8988T (cell line): ENCODE results near the gene DICER1.

Experiments
- DNase-seq: peaks from one replicate; pipeline ENCODE4 v3.0.0; 2011

Gene DICER1

GRCh38 chr14:95119336-95119735, 38.0 kb downstream of the DICER1 start:
- DNase-seq = no peak

DNA sequence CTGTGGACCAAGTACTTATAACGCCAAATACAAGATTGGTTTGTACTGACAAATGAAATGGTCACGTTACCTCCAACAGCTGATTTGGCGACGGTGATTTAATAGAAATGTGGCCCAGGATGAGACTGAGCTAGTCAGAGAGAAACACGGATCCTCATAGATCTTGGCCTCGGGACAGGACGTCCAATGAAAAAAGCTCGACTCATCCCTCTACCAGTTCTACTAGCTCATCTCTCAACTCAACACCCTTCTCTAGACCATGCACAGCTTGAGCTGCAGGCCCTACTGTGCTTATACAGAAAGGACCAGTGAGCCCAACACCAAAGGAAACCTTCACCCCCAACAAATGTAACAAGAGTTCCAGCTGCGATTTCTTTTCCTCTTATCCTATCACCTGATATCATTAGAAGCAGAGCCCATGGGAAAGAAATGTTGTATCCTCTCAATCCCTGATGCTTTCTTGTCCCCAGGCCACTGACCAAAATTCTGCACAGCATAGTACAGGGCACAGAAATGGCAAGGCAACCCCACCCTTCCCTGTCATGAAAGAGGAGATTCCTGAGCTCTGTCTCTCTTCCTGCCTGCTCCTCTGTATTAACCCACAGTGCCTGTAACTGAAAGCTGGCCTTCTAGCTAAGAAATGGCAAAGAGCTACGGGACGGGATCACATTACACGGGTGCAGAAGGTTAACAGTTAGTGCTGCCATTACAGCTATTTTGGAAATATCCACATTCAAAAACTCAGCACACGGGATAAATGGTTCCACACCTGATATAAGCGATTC, 39.2 kb downstream of the DICER1 start:
- DNase-seq = no peak

DNA sequence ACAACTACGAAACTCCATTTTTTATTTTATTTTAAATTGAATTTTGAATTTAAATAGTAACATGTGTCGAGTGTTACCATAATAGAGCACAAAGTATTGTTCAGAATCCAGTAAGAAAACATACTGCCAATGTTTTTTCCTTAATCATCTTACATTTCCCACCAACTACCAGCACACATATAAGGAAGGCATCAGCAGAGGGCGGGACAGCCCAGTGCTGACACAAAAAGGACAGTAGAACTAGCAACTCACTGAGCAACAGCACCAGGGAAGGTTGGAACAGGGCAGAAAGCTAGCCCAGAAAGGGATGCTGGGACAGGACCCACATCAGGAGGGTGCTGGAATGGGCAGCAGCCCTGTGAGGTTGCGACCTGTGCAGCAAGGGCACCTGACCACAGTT, 43.9 kb downstream of the DICER1 start:
- no peak for DNase-seq

GRCh38 chr14:95111507-95112164, 45.7 kb downstream of the DICER1 start:
- no peak for DNase-seq

- no peak for DNase-seq
Observed at GRCh38 chr14:95110178-95110577, 47.2 kb downstream of the DICER1 start.

GRCh38 chr14:95107711-95108110, 49.6 kb downstream of the DICER1 start:
- no peak for DNase-seq

DNA sequence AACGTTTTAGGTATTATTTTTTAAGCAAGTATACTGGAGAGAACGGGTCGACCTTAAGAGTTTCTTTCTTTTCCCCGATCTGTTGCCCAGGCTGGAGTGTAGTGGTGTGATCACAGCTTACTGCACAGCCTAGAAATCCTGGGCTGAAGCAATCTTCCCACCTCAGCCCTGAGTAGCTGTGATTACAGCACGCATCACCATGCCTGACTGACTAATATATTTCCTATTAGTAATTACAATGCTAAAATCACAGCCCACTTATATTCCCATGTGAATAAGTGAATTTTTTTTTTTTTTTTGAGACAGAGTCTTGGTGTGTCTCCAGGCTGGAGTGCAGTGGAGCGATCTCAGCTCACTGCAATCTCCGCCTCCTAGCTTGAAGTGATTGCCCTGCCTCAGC, 50.4 kb downstream of the DICER1 start:
- no peak for DNase-seq

DNA sequence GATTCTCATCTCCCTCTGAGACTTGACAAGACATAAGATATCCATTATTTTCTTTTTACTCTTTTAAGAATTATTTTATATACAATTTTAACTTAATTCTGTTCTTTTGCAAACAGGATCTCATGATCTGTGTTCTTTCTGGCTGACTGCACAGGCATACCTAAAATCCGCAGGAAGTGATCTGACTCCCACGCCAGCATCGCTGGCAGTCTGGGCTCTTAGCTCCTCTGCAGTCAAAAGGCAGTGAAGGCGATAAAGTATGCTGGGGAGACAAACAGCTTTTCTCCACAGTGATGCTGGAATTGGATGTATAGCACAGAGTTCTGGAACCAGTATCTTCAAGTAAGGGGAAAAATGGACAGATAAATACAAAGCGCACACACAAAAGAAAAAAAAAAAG, 52.4 kb downstream of the DICER1 start:
- DNase-seq = no peak

- DNase-seq = no peak
Observed at GRCh38 chr14:95102680-95103044, 54.7 kb downstream of the DICER1 start.

GRCh38 chr14:95101736-95102679, 55.3 kb downstream of the DICER1 start:
- no peak for DNase-seq

GRCh38 chr14:95098984-95099599, 58.2 kb downstream of the DICER1 start:
- no peak for DNase-seq

DNA sequence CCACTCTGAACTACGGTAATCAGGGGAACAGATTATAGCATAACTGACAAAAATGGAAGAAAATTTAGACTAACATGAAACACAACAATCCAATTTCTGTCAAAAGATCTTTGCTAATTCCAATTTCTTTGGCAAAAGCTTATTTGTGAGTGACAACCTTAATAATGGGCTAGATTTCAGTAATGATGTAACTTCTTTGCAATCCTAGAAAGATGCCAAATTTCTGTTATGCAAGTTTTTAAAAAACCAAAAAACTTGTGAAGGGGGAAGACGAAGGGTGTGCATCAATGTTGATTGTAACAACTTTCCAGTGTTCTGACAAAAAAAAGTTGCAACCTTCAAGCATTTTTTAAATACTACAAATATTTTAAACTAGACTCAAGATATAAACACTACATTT, 59.9 kb downstream of the DICER1 start:
- DNase-seq = no peak

GRCh38 chr14:95096476-95096875, 60.9 kb downstream of the DICER1 start:
- DNase-seq = no peak

DNA sequence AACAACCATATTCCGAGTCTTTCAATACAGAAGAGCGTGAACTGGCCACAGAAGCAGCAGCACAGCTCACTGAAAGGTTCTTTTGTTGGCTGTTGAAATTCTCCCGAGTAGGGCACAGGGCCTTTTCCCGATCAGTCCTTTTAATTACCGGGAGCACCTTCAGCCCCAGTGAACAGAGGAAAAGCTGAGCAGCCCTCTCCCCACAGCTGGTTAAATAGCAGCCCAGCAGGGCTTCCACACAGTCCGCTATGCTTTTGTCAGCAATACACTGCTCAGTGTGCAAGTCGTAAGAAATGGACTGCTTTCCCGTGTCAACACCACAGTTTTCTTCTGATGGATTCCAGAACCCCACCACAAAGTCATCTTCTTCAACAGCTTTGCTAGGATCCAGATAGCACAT, 61.3 kb downstream of the DICER1 start:
- no peak for DNase-seq

DNA sequence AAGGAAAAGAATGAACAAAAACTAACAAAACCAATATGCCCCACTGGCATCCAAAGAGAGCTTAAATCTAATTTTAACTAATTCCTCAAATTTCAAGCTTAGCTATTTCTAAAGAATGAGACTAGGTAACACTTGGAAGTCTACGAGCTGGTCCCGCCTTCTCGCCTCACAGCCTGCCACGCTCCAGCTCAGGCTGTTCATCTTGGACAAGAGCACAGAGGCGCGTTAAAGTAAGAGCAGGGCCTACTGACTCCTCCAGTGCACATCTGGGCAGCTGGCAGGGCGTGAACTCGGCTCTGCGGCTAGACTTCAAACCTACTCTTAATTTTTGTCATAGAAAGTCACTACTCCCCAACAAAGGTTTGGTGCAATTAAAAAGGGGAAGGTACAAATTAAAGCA, 64.6 kb downstream of the DICER1 start:
- DNase-seq = no peak

DNA sequence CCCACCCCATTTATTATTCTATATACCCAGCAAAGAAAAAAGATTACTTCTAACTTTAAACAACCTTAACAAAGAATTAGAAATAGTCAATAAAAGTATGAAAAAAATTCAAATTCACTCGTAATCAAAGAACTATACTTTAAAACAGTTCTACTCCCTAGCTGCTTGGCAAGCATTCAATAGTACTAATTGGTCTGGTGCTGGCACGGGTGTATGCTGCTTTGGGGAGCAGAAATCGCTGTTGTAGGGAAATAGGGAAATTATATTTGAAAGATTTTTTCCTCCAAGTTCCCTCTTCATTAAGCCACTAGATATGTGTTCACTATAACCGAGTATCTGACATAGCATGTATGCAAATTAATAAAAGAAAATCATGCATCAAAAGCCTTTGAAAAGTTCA, 65.7 kb downstream of the DICER1 start:
- DNase-seq = no peak

- DNase-seq = no peak
Observed at GRCh38 chr14:95088665-95089064, 68.7 kb downstream of the DICER1 start.

DNA sequence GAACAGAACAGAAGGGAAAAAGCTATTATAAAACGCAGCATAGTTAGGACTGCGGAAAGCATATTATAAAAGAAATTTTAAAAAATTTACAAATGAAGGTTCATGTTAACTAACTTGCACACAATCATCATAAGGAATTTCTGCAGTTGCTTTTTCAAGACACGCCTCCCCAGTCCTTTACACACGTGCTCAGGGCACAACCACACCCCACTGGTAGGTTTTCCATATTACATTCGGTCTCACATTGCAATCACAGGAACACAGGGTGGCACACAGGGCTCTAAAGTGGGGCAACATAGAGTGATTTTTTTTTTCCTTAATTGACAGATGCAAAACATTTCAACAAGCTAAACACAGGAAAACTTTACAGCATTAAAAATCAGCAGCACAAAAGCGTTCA, 69.7 kb downstream of the DICER1 start:
- DNase-seq = no peak

DNA sequence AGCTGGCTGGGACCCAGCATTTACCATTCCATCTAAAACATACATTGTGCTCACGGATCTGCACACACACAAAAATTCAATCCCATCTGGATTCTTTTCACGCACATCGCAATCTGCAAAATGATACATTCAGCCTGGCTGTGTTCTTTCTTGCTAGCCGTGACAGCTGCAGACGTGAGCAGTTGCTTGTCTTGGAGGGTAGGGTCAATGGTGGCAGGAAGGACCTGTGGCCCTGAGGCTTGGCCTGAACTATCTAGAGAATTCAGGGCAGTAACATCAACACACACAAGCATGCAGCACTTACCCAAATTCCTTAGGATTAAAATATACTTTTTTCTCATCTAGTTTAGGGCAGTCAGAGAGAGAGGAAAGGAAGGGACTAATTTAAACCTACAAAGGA, 72.0 kb downstream of the DICER1 start:
- DNase-seq = no peak

DNA sequence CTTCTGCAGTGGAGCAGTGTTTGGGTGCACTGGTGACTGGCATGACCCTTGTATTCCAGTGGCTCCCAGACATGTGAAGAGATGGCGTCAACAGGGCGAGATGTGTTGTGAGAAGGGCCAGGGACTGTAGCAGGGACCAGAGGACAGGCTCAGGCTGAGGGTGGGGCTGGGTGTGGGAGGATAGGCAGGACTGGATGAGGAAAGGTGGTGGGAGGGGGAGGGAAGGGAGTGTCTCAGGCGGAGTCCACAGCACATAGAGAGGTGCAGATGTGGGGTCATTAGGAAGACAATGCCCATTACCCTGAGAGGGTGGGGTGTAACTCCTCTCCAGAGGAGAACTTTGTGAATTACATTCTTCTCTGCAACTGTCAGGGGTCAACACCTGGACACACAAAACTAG, 78.5 kb downstream of the DICER1 start:
- no peak for DNase-seq

DNA sequence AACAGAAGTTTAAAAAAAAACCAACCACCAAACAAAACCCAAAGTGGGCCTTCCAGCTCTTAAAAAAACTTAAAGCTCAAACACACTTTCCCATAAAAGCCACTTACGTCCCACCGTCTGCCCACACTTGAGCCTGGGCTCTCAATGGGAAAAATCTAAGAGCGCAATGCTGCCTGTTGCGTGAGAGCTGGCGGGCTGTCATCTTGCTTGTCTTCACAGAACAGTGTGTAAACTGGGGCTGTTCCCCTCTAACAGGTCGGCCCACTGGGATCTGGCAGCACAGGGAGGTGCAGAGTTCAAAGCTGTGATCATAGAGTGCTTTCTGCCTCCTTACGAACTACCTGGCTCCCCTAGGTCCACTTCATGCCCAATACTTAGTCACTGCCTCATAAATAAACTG, 80.0 kb downstream of the DICER1 start:
- DNase-seq = no peak

GRCh38 chr14:95075789-95076188, 81.5 kb downstream of the DICER1 start:
- no peak for DNase-seq

DNA sequence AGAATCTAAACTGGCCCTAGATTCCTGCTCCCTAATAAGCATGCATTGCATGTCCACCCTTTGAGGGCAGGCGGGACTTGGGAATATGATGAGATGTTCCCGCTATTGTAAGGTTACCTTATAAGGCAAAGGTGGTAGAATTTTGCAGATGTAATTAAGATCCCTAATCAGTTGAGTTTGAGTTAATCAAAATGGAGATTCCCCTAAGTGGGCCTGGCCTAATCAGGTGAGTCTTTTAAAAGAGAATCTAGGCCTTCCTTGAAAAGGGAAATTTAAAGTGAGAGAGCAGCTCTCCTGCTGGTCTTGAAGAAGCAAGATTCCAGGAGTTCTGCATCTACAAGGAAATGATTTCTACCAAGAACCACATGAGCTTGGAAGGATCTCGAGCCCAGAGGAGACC, 83.4 kb downstream of the DICER1 start:
- no peak for DNase-seq
